Amniotic stem cell (primary cell): ENCODE results near the gene KAT6B.
"Not testable (repeated sequence)": the region's sequence is repeated elsewhere in the genome, so short reads cannot be mapped to it uniquely, and the experiment has no call there.

Source experiments
- DNase-seq: peaks from one replicate; lab custom pipeline; 2025; lab: John Stamatoyannopoulos, UW

Gene KAT6B

DNA sequence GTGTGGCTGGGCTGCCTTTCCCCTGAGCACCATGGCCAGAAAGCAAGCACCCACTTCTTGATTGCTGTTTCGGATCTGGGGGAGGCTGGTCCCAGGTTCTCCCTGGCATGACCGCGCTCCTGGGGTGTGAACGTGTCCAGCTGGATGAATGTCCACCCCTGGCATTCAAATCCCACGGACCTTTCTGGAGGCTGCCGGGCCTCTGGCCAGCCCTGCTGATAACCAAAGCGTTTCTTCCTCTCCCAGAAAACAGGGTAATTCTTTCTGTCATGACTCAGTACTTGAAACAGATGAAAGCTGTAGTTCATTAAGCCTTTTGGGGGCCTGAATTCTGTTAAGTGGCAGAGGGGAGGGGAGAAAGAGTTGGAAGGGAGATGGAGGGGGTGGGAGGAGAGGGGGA is 211.9 kb downstream of the KAT6B start:
- DNase-seq, result no peak

DNA sequence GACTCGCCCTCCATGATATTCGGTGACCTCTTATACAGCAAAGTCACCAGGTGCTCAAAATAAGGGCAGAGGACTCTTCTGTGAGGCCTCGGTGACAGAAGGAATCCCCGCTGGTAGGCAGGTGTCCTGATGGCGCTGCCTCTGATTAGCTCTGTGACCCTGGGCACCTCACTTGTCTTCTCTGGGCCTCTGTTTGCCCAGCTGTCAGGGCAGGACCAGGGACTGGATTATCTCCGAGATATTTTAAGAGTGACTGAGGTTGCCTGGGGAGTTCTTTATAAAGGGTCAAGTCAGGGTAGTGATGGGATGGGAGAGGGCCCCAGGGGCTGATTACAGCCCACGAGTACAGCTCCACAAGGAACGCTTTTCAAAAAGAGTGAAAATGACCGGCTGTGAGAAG is 214.2 kb downstream of the KAT6B start:
- DNase-seq, result no peak

DNA sequence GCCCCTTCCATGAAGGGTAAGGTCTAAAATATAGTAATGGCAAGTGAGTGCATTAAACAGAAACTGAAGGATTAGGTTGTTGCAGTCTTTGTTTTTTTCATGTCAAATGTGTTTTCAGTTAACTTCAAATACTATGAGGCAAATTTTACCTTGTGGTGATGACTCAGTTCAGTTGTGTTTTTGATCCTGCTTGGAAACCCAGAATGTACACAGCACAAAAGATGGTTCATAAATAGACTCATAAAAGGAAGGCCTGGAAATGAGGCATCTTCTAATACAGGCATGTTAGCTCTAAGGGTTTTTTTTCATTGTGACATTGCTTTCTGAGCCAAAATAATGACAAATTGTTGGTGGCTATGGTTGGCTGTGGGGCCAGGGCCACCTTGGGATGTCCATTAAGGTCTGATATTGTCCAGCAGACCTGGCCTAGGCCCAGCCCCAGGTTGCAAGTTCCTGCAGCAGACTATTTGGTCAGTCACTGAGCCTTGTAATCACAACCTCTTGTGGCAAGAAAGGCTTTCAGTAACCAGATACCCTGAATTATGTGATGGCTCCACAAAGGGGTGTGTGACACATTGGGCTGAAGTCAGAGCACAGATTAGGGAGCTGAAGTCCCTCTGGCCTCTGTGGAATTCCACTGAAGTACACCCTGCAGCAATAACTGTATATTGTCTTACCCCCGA is 216.0 kb downstream of the KAT6B start:
- DNase-seq, result peak; percentile 32

DNA sequence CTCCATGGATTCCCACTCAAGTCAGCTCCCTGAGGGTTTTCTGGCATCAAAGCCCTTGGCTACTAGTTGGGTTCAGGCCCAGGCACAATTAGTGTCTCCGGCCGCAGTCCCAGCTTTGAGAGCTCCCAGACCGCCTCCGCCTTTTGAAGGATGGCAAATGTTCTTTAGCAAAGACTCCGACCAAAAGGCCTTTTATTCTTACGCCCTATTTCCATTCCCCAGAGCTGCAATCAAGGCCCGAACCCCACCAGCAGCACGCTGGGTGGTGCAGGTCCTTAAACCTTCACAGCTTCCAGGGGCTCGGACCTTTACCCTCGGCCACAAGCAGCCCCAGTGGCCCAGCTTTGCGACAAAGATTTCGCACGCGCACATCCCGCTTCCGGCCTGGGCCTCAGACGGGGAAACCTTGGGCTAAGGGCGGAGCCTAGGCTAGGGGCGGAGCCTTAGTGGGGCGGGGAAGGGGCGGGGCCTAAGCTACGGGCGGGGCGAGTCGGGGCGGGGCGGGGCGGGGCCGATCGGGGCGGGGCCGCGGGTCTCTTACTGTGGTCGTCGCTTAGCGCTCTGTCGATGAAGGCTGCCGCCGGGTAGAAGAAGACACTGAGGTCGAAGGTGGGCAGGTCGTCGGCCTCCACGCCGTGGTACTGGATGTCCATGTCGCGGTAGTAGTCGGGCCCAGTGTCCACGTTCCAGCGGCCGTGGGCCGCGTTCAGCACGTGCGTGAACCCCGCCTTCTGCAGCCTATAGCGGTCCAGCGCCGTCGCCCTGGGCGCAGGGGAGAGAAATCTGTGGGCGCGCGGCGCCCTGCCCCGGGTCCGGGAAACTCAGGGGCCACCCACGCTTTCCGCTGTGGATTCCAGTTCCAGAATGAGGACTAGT is 217.1 kb downstream of the KAT6B start:
- no peak for DNase-seq

DNA sequence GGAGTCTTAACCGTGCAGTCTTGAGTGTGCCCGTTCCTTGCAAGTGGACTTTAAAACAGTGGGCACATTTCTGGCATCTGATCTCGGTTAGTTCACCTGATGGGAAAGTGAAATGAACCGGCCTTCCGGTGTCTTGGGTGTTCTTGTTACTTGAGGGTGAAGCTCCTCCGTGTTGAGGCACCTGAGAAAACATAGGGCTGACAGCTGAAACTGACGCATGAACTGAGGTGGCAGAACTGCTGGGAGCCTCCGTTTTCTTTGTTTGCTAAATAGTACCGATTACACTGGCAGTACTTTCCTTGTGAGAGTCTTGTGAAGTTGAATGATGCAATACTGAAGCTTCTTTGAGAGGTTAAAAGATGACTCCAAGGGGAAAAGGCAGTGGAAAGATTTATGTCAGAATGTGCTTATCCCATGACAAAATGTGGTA is 222.3 kb downstream of the KAT6B start:
- DNase-seq, result no peak

DNA sequence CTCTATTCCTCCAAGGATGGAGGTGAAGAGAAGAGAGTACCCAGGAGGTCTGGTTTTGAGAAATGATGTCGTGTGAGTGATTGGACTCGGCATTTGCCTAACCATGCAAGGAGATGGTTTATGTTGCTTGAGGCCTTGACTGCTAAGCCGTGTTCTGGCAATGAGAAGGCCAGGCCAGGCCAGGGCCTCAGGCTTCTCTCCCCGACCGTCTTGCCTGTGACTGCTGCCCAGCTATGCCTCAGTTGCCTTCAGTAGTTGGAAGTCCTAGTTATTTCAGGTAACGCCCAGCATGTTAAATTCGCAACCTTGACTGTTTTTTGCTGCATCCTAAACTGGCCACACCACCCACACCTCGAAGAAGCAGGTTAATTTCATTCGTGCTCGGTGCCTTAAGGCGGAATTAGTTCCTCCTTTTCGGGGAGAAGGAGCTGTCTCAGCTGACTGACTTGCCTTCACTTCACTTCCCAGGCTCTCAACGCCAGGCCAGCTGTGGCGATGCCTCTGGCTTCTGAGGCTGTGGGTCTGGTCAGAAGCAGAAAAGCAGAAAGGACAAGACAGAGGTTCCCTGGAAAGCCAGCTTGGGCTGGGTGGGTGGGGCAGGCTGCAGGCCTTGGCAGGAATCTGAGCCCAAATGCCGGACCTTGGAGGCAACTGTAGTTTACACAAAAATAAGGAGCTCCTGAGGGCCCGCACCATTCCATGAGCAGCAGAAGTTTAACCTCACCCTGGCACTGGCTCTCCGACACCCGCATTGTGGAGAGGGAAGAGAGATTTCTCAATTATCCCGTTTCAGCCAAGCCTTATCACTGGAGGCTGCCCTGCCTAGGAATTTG is 223.1 kb downstream of the KAT6B start:
- DNase-seq, result no peak

DNA sequence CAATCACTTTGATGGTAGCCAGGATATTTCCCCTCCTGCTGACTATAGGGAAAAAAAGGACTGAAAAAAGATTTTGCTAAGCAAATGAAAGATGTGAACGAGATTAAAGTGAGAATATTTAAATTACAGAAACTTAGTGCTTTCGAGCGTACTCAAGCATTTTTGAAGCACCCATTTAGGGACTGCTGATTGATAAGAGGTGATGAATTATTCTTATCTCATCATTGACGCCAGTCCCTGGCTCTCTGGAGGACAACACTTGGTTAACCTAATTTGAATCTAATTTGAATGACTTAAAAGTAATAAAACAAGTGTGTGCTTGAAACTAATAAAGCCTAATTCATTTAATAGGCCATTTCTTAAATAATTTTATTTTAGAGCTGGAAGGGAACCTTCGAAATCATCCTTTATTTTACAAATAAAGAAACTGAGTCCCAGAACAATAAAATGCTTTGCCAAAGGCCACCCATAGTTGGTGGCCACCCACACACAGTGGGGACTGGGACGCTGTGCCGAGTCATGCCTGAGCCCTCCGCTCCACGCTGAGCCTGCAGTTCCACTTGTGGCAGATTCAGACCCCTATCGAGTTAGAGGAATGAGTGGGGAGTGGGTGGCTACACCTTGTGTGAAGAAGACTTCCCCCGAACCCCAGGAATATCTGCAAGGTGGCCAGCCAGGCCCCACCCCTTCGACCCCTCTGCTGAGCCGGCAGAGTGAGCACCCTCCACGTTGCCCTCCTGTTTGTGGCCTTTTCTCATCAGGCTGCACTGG is 223.9 kb downstream of the KAT6B start:
- no peak for DNase-seq

DNA sequence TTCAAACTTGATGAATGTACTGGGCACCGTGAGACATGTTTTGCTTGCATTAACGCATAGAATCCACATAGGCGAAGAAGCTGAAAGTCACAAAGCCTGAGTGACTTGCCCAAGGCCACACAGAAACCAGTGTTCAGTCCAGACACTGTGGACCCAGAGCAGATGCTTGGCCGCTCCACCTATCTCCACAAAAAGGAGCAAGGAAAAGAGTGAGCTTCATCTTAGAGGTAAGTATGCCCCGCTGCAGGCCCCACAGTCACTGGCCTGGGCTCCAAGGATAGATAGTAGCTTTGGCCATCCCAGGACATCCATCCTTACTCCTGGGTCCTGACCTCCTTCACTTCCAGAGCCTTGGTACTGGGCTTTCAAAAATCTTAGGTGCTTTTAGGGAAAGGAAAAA is 224.9 kb downstream of the KAT6B start:
- no peak for DNase-seq

DNA sequence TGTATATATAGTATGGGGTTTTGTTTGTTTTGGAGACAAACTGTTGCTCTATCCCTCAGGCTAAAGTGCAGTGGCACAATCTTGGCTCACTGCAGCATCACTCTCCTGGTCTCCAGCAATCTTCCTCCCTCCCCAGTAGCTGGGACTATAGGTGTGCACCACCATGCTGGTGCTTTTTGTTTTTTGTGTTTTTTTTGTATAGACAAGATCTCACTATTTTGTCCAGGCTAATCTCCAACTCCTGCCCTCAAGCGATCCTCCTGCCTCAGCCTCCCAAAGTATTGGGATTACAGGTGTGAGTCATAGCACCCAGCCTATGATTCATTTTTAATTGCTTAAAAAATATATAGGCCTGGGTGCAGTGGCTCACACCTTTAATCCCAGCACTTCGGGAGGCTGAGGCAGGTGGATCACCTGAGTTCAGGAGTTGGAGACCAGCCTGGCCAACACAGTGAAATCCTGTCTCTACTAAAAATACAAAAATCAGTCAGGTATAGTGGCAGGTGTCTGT is 229.6 kb downstream of the KAT6B start:
- not testable (repeated sequence) for DNase-seq

DNA sequence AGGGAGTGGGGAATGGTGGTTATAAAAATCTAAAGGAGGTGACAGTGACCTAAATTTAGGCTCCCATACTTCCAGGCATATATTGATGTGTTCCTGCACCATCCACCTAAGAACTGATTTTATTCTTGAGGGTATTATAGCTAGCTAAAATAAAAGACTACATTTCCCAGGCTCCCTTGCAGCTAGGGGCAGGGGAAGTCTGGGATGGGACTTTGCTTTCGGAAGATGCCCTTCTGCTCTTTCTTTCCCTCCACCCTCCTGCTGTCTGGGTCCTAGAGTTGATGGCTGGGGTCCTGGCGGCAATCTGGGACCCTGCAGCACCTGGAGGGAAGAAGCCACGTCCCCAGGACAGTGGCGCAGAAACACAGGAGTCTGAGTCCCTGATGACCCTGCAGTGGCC is 231.3 kb downstream of the KAT6B start:
- no peak for DNase-seq

DNA sequence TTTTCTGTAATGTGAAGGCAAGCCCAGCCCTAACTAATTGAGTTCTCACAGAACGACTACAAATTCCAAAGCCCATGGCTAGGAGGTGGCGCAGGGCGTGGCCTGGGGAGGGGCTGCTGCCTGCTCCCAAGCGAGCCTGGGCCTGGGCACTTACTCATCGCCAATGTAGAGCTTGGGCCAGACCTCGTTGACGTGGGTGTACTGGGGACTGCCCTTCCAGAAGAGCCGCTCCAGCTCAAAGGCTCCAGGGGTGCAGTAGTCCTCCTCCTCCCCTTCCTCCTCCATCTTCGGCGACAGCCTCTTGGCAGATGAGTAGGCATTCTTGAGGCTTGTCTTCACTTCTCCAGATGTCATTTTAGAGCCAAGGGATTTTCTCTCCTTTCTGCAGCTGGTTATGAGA is 231.8 kb downstream of the KAT6B start:
- no peak for DNase-seq

DNA sequence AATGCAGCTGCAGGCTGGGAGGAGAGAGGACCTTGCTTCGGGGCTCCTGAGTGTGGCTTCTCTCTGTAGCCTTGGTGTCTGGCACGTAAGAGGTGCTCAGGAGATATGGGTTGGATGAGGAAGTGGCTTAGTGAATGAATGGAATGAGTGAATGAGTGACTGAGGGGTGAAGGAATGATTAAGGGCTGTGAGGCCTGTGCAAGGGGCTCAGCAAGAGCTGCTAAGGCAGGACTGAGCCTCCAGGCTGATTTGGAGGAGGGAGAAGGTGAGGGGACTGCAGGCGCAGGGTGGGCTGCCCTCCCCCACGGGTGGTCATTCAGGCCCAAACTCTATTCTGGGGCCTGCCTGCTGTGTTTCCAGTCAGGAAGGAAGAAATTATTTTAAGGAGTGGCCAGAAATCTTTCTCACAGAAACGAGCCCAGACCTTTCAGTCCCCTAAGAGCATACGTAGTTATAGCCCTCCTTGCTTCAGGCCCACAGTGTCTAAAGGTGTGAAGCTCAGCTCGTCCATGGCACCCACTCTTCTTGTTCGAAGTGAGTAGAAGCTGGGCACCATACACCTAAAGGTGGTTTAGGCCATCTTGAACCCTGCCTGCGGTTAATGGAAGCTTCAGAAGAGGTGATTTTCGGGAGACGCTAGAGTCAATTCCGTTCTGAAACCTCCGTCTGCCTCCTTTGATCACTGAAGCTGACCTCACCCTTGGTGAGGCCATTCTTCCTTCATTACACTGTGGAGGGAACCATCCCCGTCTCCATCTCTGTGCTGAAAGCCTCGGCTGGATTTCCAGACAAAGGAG is 235.5 kb downstream of the KAT6B start:
- no peak for DNase-seq

DNA sequence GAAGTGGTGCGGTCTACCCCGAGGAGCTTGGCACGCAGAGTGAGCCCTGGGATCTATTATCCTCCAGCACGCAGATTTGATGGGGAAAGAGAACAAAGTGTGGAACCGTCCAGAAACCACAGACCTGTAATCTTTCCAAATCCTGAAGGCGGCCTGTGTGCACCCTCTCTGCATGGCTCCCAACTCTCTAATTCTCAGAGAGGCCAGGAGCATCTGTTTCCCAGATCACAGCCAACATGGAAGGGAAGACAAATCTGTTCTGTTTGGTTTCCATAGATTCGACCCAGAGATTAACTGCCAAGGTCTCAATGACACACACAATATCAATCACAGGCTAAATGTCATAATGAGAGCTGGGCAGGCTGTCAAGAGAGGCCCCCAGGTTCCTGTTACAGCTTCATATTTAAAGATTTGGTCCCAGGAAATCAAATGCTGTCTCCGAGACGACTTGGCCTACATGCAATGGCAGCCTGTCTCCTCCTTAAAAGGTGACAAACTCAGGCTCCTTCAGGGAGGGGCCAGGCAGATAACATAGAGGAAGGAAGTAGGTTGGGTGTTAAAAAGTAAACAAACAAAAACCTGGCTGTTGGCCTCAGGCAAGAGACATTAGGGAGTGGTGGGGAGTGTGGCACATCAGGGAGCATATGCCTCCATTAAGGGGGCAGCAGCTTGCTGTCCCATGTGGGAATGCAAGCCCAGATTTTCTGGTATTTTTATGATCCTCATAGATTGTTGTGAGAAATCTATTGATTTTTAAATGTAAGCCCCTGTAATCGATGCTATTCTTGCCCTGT is 236.3 kb downstream of the KAT6B start:
- DNase-seq, result no peak

DNA sequence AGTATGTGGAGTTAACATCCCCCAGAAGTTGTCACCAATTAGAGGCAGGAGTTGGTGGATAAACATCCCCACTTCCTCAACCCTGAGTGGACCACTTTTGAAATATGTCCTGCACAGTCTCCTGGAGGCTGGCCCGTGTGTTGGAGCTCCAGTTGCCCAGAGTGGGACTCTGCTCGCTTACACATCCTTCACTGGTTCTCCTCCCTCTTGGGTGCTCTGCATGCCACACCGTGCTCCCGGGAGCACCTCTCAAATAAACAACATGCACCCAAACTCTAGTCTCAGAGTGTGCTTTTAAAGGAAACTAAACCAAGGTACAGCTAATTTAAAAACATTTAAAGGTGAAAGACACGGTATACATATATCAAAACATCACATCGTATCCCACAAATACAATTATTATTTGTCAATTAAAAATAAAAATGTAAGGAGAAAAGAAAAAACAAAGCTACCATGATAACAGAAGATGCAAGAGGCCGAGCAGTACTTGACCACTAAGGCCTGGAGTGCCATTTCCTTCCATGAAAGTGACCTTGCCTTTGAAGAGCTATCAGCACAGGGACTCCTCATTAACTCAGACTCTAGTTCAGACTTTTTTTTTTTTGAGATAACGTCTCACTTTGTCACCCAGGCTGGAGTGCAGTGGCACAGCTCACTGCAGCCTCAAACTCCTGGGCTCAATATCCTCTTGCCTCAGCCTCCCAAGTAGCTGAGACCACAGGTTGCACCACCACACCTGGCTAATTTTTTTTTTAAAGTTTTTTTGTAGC is 237.2 kb downstream of the KAT6B start:
- no peak for DNase-seq

DNA sequence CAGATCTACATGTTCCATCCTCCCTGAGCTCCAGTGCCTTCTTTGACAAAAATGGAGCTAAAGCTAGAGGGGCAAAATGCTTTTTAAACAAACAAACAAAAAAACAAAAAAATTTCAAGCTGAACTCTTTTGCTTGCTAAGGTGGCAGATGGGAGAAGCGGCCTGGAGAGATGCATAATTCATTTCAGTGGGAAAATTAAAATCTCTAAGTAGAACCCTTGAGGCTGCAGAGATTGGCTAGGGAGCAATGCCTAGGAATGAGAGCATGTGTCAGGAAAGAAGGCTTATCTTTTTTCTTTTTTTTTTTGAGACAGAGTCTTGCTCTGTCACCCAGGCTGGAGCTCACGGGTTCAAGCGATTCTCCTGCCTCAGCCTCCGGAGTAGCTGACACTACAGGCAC is 238.7 kb downstream of the KAT6B start:
- DNase-seq, result no peak

DNA sequence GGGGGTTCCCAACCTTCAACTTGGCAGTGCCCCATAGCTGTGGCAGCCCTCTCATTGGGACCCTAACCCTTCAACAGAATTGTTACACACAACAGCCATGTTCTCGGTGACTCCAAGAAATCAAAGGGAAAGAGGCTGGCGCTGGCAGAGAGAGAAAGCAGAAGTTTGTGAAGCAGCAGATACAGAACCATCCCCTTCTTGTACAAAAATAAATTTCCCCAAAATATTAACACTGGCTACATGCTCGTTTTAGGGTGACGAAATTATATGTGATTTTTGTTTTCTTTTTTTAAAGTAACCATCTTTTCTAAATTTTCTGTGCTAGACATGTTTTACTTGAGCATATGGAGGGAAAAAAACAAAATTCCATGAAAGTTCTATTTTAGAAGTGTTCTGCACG is 239.9 kb downstream of the KAT6B start:
- no peak for DNase-seq

DNA sequence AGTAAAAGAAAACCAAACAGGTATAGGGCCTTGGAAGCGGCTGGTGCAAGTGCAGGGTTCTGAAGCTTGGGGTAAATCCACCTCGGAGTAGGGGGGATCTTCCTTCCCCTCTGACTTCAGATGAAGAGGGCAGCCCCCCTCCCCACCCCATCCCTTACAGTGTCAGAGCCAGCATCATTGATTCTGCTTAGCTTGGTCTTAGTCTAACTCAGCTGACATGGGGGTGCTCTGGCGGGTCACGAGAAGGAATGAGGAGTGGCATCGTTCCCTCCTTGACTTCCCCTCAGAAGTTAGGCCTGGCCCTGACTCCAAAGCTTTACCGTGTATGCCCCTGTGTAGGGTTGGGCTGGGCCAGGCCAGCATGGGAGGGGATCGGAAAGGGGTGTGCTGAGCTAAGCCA is 240.9 kb downstream of the KAT6B start:
- DNase-seq, result no peak

DNA sequence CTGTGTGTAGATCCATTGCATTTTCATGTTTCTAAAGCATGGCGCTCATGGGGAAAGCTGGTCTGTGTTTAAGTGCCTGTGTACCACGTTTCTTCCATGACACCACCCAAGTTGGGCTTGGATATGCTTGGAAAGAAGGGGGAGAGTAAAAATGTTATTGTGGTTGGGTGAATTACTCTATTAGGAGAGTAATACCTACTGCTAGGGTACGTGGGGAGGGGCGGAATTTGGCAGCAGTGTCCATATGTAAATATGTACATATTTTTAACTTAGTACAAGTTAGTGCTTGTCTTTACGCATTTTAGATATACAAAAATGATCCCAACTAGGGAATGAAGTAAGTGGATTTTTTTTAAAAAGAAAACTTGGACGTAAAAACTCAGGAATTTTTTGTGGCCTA is 242.1 kb downstream of the KAT6B start:
- DNase-seq, result no peak

DNA sequence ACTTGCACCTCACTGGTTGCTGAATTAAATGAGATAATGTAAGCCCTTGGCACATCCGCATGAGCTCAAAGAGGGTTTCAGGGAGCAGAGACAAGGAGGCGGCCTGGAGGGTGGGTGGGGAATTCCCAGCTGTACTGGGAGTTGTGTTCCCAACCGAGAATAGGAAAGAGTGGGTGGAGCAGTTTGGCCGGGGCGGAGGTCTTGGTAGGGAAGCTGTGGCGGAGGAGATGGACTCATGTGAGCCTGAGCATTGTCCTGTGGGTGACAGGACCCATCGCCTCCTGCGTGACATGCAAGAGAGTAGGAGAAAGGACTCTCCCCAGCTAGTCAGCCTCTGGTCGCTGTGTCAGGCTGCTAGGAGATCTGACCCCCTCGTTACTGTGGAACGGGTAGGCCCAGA is 244.1 kb downstream of the KAT6B start:
- DNase-seq, result no peak
